OCI-LY7 (cell line): Measurements from ENCODE around the gene TK1. TPM values are rescaled to one million over a fixed set of nuclear protein-coding genes. Genes with fewer than 3 reads are reported as not detected.

Experiments
- BruUV-seq: library from RNA; stranded (reverse); fragments of 400-500 nt; replicated peaks from 2 replicates; lab custom pipeline; 2021; lab: Mats Ljungman, UMichigan
- CTCF ChIA-PET: fragments of 300-600 bp; sonication (Branson Sonifier 250); formaldehyde crosslinking; loops from one replicate; lab custom pipeline; 2022; ENCODE audit warnings: antibody characterized with exemption; ENCODE audit not compliant: unreplicated experiment; lab: Charles Lee
- POLR2A ChIA-PET: fragments of 300-600 bp; sonication (Branson Sonifier 250); formaldehyde crosslinking; loops from one replicate; lab custom pipeline; 2022; ENCODE audit warnings: antibody characterized with exemption; lab: Charles Lee
- DNase-seq: peaks from one replicate; pipeline ENCODE4 v3.0.0-alpha.2; 2015; ENCODE audit warnings: low spot score
- H2AFZ ChIP-seq: fragments of 200-600 bp; sonication (generic), shearing (Covaris generic); 2 replicates; pipeline ENCODE4 v1.6.1; 2014; ENCODE audit warnings: mild to moderate bottlenecking, antibody characterized with exemption, low read length, moderate library complexity
- H3K27ac ChIP-seq: fragments of 200-600 bp; sonication (generic); 2 replicates; pipeline ENCODE4 v1.5.1; 2014; ENCODE audit warnings: mixed run types, low read depth, mild to moderate bottlenecking, moderate library complexity, low read length, inconsistent platforms; ENCODE audit not compliant: poor library complexity, severe bottlenecking
- H3K36me3 ChIP-seq: fragments of 200-600 bp; sonication (generic); 2 replicates; pipeline ENCODE4 v1.6.1; 2014; ENCODE audit warnings: mild to moderate bottlenecking, antibody characterized with exemption, low read length, moderate library complexity, mixed read lengths; ENCODE audit not compliant: insufficient read depth
- H3K4me1 ChIP-seq: fragments of 200-600 bp; sonication (generic); 2 replicates; pipeline ENCODE4 v1.5.1; 2014; ENCODE audit warnings: mild to moderate bottlenecking, low read length; ENCODE audit not compliant: insufficient read depth, poor library complexity, severe bottlenecking
- H3K4me2 ChIP-seq: fragments of 200-600 bp; sonication (generic); 2 replicates; pipeline ENCODE4 v1.6.1; 2014; ENCODE audit warnings: mild to moderate bottlenecking, low read length
- H3K4me3 ChIP-seq: fragments of 200-600 bp; sonication (generic); 2 replicates; pipeline ENCODE4 v1.5.1; 2014; ENCODE audit warnings: mild to moderate bottlenecking, low read depth, low read length; ENCODE audit not compliant: poor library complexity, severe bottlenecking
- H3K79me2 ChIP-seq: fragments of 200-600 bp; sonication (generic); 2 replicates; pipeline ENCODE4 v1.6.1; 2016; ENCODE audit warnings: low read depth, mild to moderate bottlenecking, low read length, moderate library complexity, mixed read lengths; ENCODE audit not compliant: insufficient read depth
- H3K9me2 ChIP-seq: fragments of 200-600 bp; sonication (generic); 2 replicates; pipeline ENCODE4 v1.6.1; 2016; ENCODE audit warnings: mild to moderate bottlenecking, low read length, mixed read lengths; ENCODE audit not compliant: insufficient read depth
- H3K9me3 ChIP-seq: fragments of 200-600 bp; sonication (generic); 2 replicates; pipeline ENCODE4 v1.6.1; 2014; ENCODE audit warnings: mild to moderate bottlenecking, mixed run types, low read length, mixed read lengths
- H4K20me1 ChIP-seq: fragments of 200-600 bp; sonication (generic); 2 replicates; pipeline ENCODE4 v1.6.1; 2014; ENCODE audit warnings: mild to moderate bottlenecking, antibody characterized with exemption, low read length, moderate library complexity, mixed read lengths; ENCODE audit not compliant: insufficient read depth
- EZH2phosphoT487 ChIP-seq: fragments of 200-600 bp; sonication (generic); IDR thresholded peaks from 2 replicates; pipeline ENCODE4 v1.6.1; 2018; ENCODE audit warnings: low read depth, borderline replicate concordance, mild to moderate bottlenecking, mixed run types, antibody characterized with exemption, low read length, moderate library complexity, mixed read lengths
- intact Hi-C: fragments of 100-400 bp; cut with micrococcal nuclease; formaldehyde crosslinking; loops from one replicate; pipeline ENCODE4 v1.10.0; 2022; ENCODE audit not compliant: unreplicated experiment
- total RNA-seq, 2 experiments: library from RNA; depleted of rRNA in 1 of 2; stranded (reverse); fragments of >200 nt in 1 of 2; shearing (Covaris generic) in 1 of 2; gene quantifications; 2 replicates each; pipeline ENCODE4 v1.2.3, GENCODE V29; 2014 to 2022
- TF ChIP-seq, protein P1 (sequence below): fragments of 200-600 bp; sonication (generic); conservative IDR thresholded peaks from 2 replicates; pipeline ENCODE4 v1.5.1; 2014; ENCODE audit warnings: mild to moderate bottlenecking, antibody characterized with exemption, low read length, moderate library complexity, mixed read lengths

Gene TK1
- total RNA-seq, 2 experiments from 2014 or later, result 108 to 149 TPM

- POLR2A ChIA-PET, result interaction anchor here (0.7 kb wide), 1 partner anchor 67 kb away, joined by 3 read pairs; no protein-coding TSS in a partner anchor
- H3K36me3 ChIP-seq, result no peaks in the 10 kb centered on the region
- no peak overlapping the region for H3K27ac ChIP-seq
- no peak overlapping the region for H2AFZ ChIP-seq
- peaks cover 54% of the 10 kb centered on the region for H3K4me1 ChIP-seq
- TF ChIP-seq, protein P1, sequence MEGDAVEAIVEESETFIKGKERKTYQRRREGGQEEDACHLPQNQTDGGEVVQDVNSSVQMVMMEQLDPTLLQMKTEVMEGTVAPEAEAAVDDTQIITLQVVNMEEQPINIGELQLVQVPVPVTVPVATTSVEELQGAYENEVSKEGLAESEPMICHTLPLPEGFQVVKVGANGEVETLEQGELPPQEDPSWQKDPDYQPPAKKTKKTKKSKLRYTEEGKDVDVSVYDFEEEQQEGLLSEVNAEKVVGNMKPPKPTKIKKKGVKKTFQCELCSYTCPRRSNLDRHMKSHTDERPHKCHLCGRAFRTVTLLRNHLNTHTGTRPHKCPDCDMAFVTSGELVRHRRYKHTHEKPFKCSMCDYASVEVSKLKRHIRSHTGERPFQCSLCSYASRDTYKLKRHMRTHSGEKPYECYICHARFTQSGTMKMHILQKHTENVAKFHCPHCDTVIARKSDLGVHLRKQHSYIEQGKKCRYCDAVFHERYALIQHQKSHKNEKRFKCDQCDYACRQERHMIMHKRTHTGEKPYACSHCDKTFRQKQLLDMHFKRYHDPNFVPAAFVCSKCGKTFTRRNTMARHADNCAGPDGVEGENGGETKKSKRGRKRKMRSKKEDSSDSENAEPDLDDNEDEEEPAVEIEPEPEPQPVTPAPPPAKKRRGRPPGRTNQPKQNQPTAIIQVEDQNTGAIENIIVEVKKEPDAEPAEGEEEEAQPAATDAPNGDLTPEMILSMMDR, result no peak
- no peak for TF ChIP-seq EZH2phosphoT487
- DNase-seq, result peak; percentile 79
- no peaks in the 10 kb centered on the region for H3K9me3 ChIP-seq
- no TSS peak for BruUV-seq
- H3K4me2 ChIP-seq, result peak overlapping the region; percentile 33
- intact Hi-C loops, result no loop called here
- no peaks in the 10 kb centered on the region for H3K79me2 ChIP-seq
- H3K4me3 ChIP-seq, result no peak overlapping the region
- no peaks in the 10 kb centered on the region for H4K20me1 ChIP-seq
- CTCF ChIA-PET, result no interaction called here
- H3K9me2 ChIP-seq, result no peaks in the 10 kb centered on the region
Observed at GRCh38 chr17:78154903-78155811, 31.7 kb downstream of the TK1 start.

GRCh38 chr17:78151514-78152008 lies 35.3 kb downstream of the TK1 start:
- no TSS peak for BruUV-seq
- POLR2A ChIA-PET, result interaction anchor here (0.6 to 0.8 kb wide), 2 partner anchors 16 to 98 kb away, joined by 5 to 6 read pairs; no protein-coding TSS in a partner anchor
- Histone ChIP-seq H3K27ac (no peak overlapping the region), H3K4me1 (peaks cover 71% of the 10 kb centered on the region), H3K4me3 (no peak overlapping the region), H3K79me2 (no peaks in the 10 kb centered on the region), H2AFZ (no peak overlapping the region), H3K4me2 (no peak overlapping the region; the same call in 1 of the 2 replicates), H3K9me2 (no peaks in the 10 kb centered on the region), H3K36me3 (no peaks in the 10 kb centered on the region), H3K9me3 (no peaks in the 10 kb centered on the region), H4K20me1 (no peaks in the 10 kb centered on the region)
- DNase-seq, result no peak
- CTCF ChIA-PET, result interaction anchor here (0.6 kb wide), 1 partner anchor 1645 kb away, joined by 3 read pairs; no protein-coding TSS in a partner anchor
- intact Hi-C loops, result loop anchor here (2.0 kb wide), 1 partner anchor 17 kb away; the partner anchor contains the start of gene SYNGR2
- no peak for TF ChIP-seq EZH2phosphoT487
- TF ChIP-seq, protein P1, result no peak
